ENCODE data around the gene RAB5B. TPM values are rescaled to one million over a fixed set of nuclear protein-coding genes. Genes with fewer than 3 reads are reported as not detected.
A peak's percentile ranks its signal among the peaks of the same experiment; 100 is the strongest.
"Not testable (repeated sequence)": the region's sequence is repeated elsewhere in the genome, so short reads cannot be mapped to it uniquely, and the experiment has no call there.

The RAB5B gene
- total RNA-seq, 1 donor from 2014 or later: 105 TPM

- no peak overlapping the region for H3K4me3 Mint-ChIP-seq
- peaks cover 11% of the 10 kb centered on the region for H3K4me1 Mint-ChIP-seq (ENCODE audit: unreplicated experiment)
- H3K27me3 Mint-ChIP-seq: no peaks in the 10 kb centered on the region
- no peaks in the 10 kb centered on the region for H3K9me3 Mint-ChIP-seq
- H3K27ac Mint-ChIP-seq: peak overlapping the region; percentile 20
- peaks cover 37% of the 10 kb centered on the region for H3K36me3 Mint-ChIP-seq
- TF ChIP-seq, protein P1, sequence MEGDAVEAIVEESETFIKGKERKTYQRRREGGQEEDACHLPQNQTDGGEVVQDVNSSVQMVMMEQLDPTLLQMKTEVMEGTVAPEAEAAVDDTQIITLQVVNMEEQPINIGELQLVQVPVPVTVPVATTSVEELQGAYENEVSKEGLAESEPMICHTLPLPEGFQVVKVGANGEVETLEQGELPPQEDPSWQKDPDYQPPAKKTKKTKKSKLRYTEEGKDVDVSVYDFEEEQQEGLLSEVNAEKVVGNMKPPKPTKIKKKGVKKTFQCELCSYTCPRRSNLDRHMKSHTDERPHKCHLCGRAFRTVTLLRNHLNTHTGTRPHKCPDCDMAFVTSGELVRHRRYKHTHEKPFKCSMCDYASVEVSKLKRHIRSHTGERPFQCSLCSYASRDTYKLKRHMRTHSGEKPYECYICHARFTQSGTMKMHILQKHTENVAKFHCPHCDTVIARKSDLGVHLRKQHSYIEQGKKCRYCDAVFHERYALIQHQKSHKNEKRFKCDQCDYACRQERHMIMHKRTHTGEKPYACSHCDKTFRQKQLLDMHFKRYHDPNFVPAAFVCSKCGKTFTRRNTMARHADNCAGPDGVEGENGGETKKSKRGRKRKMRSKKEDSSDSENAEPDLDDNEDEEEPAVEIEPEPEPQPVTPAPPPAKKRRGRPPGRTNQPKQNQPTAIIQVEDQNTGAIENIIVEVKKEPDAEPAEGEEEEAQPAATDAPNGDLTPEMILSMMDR (conservative IDR thresholded peaks at IDR 0.05): no peak
- no peak for DNase-seq (ENCODE audit: extremely low spot score, unreplicated experiment)
Measured at GRCh38 chr12:55979069-55979468, 5.2 kb downstream of the RAB5B start.

DNA sequence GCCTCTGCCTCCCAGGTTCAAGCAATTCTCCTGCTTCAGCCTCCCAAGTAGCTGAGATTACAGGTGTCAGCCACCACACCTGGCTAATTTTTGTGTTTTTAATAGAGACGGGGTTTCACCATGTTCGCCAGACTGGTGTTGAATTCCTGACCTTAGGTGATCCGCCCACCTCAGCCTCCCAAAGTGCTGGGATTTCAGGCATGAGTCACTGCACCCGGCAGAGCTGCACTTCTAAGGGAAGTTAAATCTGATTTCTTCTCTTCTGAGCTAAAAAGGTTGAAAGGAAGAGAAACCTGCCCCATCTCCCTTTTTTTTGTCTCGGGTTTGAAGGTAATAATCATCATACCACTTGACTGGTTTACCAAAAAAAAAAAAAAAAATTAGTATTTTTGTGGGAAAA lies 8.0 kb downstream of the RAB5B start:
- H3K4me3 Mint-ChIP-seq; H3K9me3 Mint-ChIP-seq; H3K27me3 Mint-ChIP-seq; DNase-seq (ENCODE audit: extremely low spot score, unreplicated experiment); H3K4me1 Mint-ChIP-seq (ENCODE audit: unreplicated experiment); H3K27ac Mint-ChIP-seq: not testable (repeated sequence)
- H3K36me3 Mint-ChIP-seq: peaks cover 37% of the 10 kb centered on the region

- H3K36me3 Mint-ChIP-seq: peaks cover 37% of the 10 kb centered on the region
- TF ChIP-seq, protein P1 (conservative IDR thresholded peaks at IDR 0.05): no peak
- no peak overlapping the region for H3K27ac Mint-ChIP-seq
- peaks cover 3% of the 10 kb centered on the region for H3K4me1 Mint-ChIP-seq (ENCODE audit: unreplicated experiment)
- no peaks in the 10 kb centered on the region for H3K9me3 Mint-ChIP-seq
- no peak overlapping the region for H3K4me3 Mint-ChIP-seq
- no peak for DNase-seq (ENCODE audit: extremely low spot score, unreplicated experiment)
- no peaks in the 10 kb centered on the region for H3K27me3 Mint-ChIP-seq
Measured at GRCh38 chr12:55982319-55982936, 8.6 kb downstream of the RAB5B start.

DNA sequence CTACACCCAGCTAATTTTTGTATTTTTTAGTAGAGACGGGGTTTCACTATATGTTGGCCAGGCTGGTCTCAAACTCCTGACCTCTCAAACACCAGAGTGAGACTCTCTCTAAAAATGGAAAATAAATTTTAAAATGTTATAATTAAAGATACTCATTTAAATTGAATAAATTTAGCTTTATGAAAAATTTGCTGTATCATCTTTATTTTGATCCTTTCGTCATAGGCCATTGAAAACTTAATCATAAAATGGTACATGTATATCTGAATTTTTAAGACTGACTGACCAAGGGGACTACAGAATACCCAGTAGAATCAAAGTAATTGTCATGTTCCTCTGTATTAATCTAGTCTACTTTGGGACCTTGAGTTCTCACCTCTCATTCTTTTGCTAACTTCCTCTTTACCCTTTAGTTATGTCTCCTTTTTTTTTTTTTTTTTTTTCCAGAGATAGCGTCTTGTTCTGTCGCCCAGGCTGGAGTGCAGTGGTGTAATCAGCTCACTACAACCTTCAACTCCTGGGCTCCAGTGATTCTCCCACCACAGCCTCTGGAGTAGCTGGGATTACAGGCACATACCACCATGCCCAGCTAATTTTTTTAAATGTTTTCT lies 9.5 kb downstream of the RAB5B start:
- Mint-ChIP-seq H3K27me3 (no peaks in the 10 kb centered on the region), H3K27ac (no peak overlapping the region), H3K9me3 (no peaks in the 10 kb centered on the region), H3K4me3 (no peak overlapping the region), H3K36me3 (peaks cover 33% of the 10 kb centered on the region), H3K4me1 (ENCODE audit: unreplicated experiment) (no peaks in the 10 kb centered on the region)
- DNase-seq (ENCODE audit: extremely low spot score, unreplicated experiment): no peak
- TF ChIP-seq, protein P1 (conservative IDR thresholded peaks at IDR 0.05): no peak

DNA sequence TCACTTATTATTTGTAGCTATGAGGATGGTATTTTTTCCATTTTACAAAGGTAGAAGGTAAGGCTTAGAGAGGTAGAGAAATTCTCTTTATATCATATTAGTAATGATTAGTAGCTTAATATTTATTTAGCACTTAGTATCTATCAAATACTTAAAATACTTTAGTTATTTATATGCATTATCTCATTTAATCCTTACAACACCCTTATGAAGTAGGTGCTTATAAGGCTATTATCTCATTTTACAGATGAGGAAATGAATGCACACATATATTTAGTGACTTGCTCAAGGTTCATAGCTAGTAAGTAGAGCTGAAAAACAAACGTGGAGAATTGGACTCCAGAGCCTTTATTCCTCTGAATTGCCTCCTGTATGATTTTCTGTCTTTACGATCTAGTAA lies 11.0 kb downstream of the RAB5B start:
- no peaks in the 10 kb centered on the region for H3K9me3 Mint-ChIP-seq
- H3K4me3 Mint-ChIP-seq: no peak overlapping the region
- H3K27ac Mint-ChIP-seq: no peak overlapping the region
- no peaks in the 10 kb centered on the region for H3K4me1 Mint-ChIP-seq (ENCODE audit: unreplicated experiment)
- DNase-seq (ENCODE audit: extremely low spot score, unreplicated experiment): no peak
- H3K36me3 Mint-ChIP-seq: peaks cover 29% of the 10 kb centered on the region
- H3K27me3 Mint-ChIP-seq: no peaks in the 10 kb centered on the region
- TF ChIP-seq, protein P1 (conservative IDR thresholded peaks at IDR 0.05): no peak

DNA sequence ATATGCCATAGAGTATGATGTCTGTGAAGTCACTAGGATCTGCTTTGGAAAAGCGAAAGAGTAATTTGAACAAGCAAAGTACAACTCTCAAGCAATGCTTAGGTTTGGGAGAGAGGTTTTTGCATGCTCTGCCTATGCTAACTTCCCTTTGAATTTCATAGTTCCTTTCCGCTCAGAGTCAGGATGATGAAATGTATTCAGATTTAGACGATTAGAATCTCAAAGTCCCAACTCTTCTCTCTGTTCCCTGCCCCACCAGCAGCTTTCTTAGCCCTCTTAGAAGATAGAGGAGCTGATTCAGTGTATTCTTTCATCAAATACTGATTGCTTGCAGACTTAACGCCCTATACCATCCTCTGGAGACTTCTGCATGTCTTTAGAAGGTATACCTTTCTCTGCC lies 11.5 kb downstream of the RAB5B start:
- peak overlapping the region; percentile 30 for H3K27ac Mint-ChIP-seq
- H3K36me3 Mint-ChIP-seq: peaks cover 30% of the 10 kb centered on the region
- H3K4me3 Mint-ChIP-seq: no peak overlapping the region
- H3K4me1 Mint-ChIP-seq (ENCODE audit: unreplicated experiment): no peaks in the 10 kb centered on the region
- no peak for DNase-seq (ENCODE audit: extremely low spot score, unreplicated experiment)
- H3K27me3 Mint-ChIP-seq: no peaks in the 10 kb centered on the region
- H3K9me3 Mint-ChIP-seq: no peaks in the 10 kb centered on the region
- TF ChIP-seq, protein P1 (conservative IDR thresholded peaks at IDR 0.05): no peak

DNA sequence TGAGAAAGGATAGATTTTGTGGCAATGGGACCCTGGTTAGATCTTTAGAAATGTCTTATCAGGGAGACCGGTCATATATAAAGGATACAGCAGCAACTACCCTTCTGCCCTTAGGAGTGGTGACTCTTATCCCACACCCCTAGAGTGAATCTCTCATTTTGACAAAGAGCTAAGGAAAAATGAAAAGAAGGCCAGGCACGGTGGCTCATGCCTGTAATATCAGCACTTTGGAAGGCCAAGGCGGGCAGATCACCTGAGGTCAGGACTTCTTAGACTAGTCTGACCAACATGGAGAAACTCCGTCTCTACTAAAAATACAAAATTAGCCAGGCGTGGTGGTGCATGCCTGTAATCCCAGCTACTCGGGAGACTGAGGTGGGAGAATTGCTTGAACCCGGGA lies 12.1 kb downstream of the RAB5B start:
- H3K4me1 Mint-ChIP-seq (ENCODE audit: unreplicated experiment); H3K27ac Mint-ChIP-seq; H3K27me3 Mint-ChIP-seq; H3K9me3 Mint-ChIP-seq; H3K4me3 Mint-ChIP-seq; DNase-seq (ENCODE audit: extremely low spot score, unreplicated experiment): not testable (repeated sequence)
- H3K36me3 Mint-ChIP-seq: peaks cover 27% of the 10 kb centered on the region

Measured in type B pancreatic cell (in vitro differentiated cells).